OCI-M2 (cell line): Measurements from ENCODE around the gene TSPAN9.

Experiments used
- DNase-seq: peaks from one replicate; lab custom pipeline; 2025; ENCODE audit not compliant: unreplicated experiment; lab: John Stamatoyannopoulos, UW

TSPAN9 gene

GRCh38 chr12:3202734-3203446 is 125.7 kb downstream of the TSPAN9 start:
- no peak for DNase-seq

GRCh38 chr12:3203713-3204112 is 126.5 kb downstream of the TSPAN9 start:
- no peak for DNase-seq

- DNase-seq: no peak
Measured at GRCh38 chr12:3204143-3204542, 127.0 kb downstream of the TSPAN9 start.

- no peak for DNase-seq
Measured at GRCh38 chr12:3204730-3205531, 127.8 kb downstream of the TSPAN9 start.

GRCh38 chr12:3205742-3206519 is 128.8 kb downstream of the TSPAN9 start:
- no peak for DNase-seq

- no peak for DNase-seq
Measured at GRCh38 chr12:3206536-3207072, 129.4 kb downstream of the TSPAN9 start.

GRCh38 chr12:3207175-3207574 is 130.0 kb downstream of the TSPAN9 start:
- no peak for DNase-seq

- no peak for DNase-seq
Measured at GRCh38 chr12:3207858-3208257, 130.7 kb downstream of the TSPAN9 start.

- no peak for DNase-seq
Measured at GRCh38 chr12:3213188-3213587, 136.0 kb downstream of the TSPAN9 start.

GRCh38 chr12:3213768-3214167 is 136.6 kb downstream of the TSPAN9 start:
- no peak for DNase-seq

GRCh38 chr12:3214526-3215365 is 137.6 kb downstream of the TSPAN9 start:
- DNase-seq: no peak

GRCh38 chr12:3215410-3215975 is 138.3 kb downstream of the TSPAN9 start:
- DNase-seq: no peak

- no peak for DNase-seq
Measured at GRCh38 chr12:3216097-3216496, 138.9 kb downstream of the TSPAN9 start.

- DNase-seq: no peak
Measured at GRCh38 chr12:3216726-3217682, 139.8 kb downstream of the TSPAN9 start.

- DNase-seq: no peak
Measured at GRCh38 chr12:3217683-3218079, 140.5 kb downstream of the TSPAN9 start.

- DNase-seq: no peak
Measured at GRCh38 chr12:3218228-3219171, 141.3 kb downstream of the TSPAN9 start.

- no peak for DNase-seq
Measured at GRCh38 chr12:3219233-3219632, 142.1 kb downstream of the TSPAN9 start.
